GM03348 (cell line): ENCODE measurements around the gene NPAS1.
"Not testable (repeated sequence)": the region's sequence is repeated elsewhere in the genome, so short reads cannot be mapped to it uniquely, and the experiment has no call there.

Experiments used
- DNase-seq: peaks from one replicate; pipeline ENCODE4 v3.0.0; 2012; ENCODE audit warnings: low spot score

NPAS1 gene

GRCh38 chr19:46992699-46993535 lies 26.7 kb upstream of the NPAS1 start:
- DNase-seq, result no peak

- no peak for DNase-seq
These were observed 26.0 kb upstream of the NPAS1 start for GRCh38 chr19:46993622-46994021.

- DNase-seq, result no peak
These were observed 25.4 kb upstream of the NPAS1 start for GRCh38 chr19:46994141-46994686.

- no peak for DNase-seq
These were observed 24.1 kb upstream of the NPAS1 start for GRCh38 chr19:46995492-46995891.

- DNase-seq, result no peak
These were observed 21.1 kb upstream of the NPAS1 start for GRCh38 chr19:46998445-46999125.

- DNase-seq, result no peak
These were observed 20.3 kb upstream of the NPAS1 start for GRCh38 chr19:46999377-46999776.

- no peak for DNase-seq
These were observed 19.8 kb upstream of the NPAS1 start for GRCh38 chr19:46999878-47000277.

GRCh38 chr19:47000373-47000772 lies 19.3 kb upstream of the NPAS1 start:
- no peak for DNase-seq

GRCh38 chr19:47001584-47001983 lies 18.1 kb upstream of the NPAS1 start:
- DNase-seq, result no peak

- DNase-seq, result no peak
These were observed 17.4 kb upstream of the NPAS1 start for GRCh38 chr19:47002106-47002766.

- DNase-seq, result no peak
These were observed 16.6 kb upstream of the NPAS1 start for GRCh38 chr19:47002853-47003610.

- no peak for DNase-seq
These were observed 15.8 kb upstream of the NPAS1 start for GRCh38 chr19:47003611-47004465.

GRCh38 chr19:47005164-47005641 lies 14.4 kb upstream of the NPAS1 start:
- no peak for DNase-seq

GRCh38 chr19:47005873-47006272 lies 13.8 kb upstream of the NPAS1 start:
- no peak for DNase-seq

- no peak for DNase-seq
These were observed 13.1 kb upstream of the NPAS1 start for GRCh38 chr19:47006496-47006895.

GRCh38 chr19:47010549-47010948 lies 9.1 kb upstream of the NPAS1 start:
- not testable (repeated sequence) for DNase-seq

- DNase-seq, result no peak
These were observed 7.0 kb upstream of the NPAS1 start for GRCh38 chr19:47012617-47013016.

GRCh38 chr19:47013041-47013517 lies 6.6 kb upstream of the NPAS1 start:
- peak; percentile 94 for DNase-seq

GRCh38 chr19:47018923-47019322 lies 714 bp upstream of the NPAS1 start:
- no peak for DNase-seq

- DNase-seq, result peak; percentile 74
These were observed 632 bp downstream of the NPAS1 start for GRCh38 chr19:47020132-47020805.
